HG03175 (cell line): ENCODE results near the gene MAGIX.
"Not testable (repeated sequence)": the region's sequence is repeated elsewhere in the genome, so short reads cannot be mapped to it uniquely, and the experiment has no call there.

Experiments used
- ATAC-seq: cut with Tn5 transposase; IDR thresholded peaks from one replicate; pipeline ENCODE4 v1.9.1; 2021; ENCODE audit warnings: mild to moderate bottlenecking, moderate library complexity; ENCODE audit not compliant: unreplicated experiment

MAGIX gene

GRCh38 chrX:49157194-49157593, 5.4 kb upstream of the MAGIX start:
- ATAC-seq = no peak

DNA sequence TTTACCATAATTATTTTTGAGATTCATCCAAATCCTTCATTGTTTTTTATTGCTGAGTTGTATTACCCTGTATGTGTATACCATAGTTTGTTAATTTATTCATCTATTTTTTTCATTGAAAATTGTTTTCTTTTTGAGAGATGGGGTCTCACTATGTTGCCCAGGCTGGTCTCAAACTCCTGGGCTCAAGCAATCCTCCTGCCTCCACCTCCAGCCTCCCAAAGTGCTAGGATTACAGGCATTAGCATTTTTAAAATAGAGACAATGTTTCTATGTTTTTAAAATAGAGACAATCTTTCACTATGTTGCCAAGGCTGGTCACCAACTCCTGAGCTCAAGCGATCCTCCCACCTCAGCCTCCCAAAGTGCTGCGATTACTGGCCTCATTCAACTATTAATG, 1.6 kb upstream of the MAGIX start:
- no peak for ATAC-seq

GRCh38 chrX:49161632-49162031, 926 bp upstream of the MAGIX start:
- no peak for ATAC-seq

DNA sequence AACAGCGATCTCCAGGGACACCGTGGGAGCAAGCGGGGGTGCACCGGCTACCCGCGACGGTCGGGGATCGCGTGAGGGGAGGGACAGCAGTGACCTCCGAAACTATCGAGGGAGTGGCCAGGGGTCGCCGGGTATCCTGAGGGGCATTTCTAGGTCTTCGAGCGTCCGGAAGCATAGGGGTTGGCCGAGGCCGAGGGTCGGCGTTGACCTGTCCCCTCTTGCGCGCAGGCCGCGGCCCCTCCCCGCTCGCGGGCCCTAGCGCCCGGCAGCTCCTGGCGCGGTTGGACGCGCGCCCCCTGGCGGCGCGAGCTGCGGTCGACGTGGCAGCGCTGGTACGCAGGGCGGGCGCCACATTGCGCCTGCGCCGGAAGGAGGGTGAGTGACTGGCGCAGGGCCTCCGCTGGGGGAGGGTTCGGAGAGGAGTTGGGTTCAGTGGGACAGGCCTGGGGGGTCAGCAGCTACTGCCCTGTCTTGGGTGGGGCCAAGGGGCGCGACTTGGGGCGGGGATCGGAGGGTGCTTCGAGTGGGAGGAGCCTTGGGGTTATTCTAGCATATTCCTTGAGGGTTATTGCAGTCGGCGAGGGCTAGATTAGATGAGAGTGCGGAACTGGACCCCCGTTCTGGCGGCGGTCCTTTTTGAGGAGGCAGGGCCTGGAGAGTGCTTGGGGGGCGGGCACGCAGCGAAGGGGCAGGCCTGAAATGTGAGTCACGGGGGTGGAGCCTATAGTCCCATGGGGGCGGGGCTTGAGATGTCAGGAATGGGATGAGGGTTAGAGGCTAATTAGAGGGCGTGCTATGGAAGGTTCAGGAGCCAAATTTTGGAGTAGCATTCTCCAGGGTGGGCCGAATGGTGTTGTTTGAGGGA, 1.2 kb downstream of the MAGIX start:
- ATAC-seq = peak; percentile 57

- no peak for ATAC-seq
These were observed 2.2 kb downstream of the MAGIX start for GRCh38 chrX:49164589-49165360.

DNA sequence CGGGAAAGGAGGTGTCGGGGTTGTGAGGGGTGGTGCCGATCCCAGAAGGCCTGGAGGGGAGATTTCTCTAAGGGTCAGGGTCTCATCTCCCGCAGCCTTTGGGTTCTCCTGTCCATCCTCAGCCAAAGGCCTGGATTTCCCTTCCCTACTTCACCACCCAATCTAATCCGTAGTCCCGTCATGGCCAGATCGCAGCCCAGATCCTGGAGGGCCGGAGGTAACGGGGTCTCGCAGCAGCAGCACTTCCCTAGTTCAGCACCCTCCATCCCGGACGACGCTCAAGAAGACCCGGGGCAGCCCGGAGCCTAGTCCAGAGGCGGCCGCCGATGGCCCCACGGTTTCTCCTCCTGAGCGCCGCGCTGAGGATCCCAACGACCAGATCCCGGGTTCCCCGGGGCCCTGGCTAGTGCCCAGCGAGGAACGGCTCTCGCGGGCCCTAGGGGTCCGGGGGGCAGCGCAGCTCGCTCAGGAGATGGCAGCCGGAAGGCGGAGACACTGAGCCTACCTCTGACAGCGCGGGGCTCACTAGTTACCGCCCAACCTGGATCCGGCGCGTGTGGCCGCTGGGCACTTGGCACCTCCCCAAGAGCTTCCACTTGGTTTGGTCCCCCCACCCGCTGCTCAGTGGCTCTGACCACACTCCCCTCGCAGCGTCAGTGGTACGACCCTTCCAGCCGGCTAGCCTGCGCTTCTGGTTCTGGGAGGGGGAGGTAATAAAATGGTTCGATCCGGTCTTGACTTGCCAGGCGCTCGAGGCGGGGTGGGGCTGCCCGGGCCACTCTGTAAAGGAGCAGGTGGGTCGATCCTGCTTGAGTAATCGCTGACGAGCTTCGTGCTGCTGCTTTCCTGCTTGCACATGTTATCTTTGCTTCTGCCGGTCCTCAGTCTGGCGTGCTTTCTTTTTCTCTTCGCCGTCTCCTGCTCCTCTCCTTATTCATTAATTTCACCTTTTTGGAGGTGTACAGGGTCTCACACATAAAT, 3.6 kb downstream of the MAGIX start:
- peak; percentile 43 for ATAC-seq

- peak; percentile 16 for ATAC-seq
These were observed 4.6 kb downstream of the MAGIX start for GRCh38 chrX:49166914-49167739.

DNA sequence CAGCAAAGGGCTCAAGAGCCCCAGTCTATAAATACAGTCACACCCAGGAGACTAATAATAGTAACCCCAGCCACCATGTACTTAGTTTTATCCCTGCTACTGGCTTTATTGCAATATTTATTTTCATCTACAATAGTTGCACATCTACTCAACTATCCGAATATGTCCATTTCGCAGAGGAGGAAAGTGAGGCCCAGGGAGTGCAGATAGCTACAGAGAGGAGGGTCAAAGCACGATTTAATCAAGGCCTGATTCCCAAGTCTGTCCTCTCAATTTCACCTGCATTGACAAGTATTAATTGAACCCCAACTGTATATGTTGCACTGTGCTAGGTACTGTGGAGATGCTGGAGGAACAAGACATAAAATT, 5.2 kb downstream of the MAGIX start:
- no peak for ATAC-seq

- peak; percentile 32 for ATAC-seq
These were observed 9.3 kb downstream of the MAGIX start, which contains the start of gene PLP2 for GRCh38 chrX:49171752-49172279. PLP2 (plus strand) TSS chrX:49171898; CDS start chrX:49172001, 103 bp downstream.

- ATAC-seq = peak; percentile 80
These were observed 9.8 kb downstream of the MAGIX start for GRCh38 chrX:49172280-49172780.

GRCh38 chrX:49173544-49173943, 11.0 kb downstream of the MAGIX start:
- ATAC-seq = not testable (repeated sequence)

- ATAC-seq = no peak
These were observed 12.2 kb downstream of the MAGIX start for GRCh38 chrX:49174723-49175122.

DNA sequence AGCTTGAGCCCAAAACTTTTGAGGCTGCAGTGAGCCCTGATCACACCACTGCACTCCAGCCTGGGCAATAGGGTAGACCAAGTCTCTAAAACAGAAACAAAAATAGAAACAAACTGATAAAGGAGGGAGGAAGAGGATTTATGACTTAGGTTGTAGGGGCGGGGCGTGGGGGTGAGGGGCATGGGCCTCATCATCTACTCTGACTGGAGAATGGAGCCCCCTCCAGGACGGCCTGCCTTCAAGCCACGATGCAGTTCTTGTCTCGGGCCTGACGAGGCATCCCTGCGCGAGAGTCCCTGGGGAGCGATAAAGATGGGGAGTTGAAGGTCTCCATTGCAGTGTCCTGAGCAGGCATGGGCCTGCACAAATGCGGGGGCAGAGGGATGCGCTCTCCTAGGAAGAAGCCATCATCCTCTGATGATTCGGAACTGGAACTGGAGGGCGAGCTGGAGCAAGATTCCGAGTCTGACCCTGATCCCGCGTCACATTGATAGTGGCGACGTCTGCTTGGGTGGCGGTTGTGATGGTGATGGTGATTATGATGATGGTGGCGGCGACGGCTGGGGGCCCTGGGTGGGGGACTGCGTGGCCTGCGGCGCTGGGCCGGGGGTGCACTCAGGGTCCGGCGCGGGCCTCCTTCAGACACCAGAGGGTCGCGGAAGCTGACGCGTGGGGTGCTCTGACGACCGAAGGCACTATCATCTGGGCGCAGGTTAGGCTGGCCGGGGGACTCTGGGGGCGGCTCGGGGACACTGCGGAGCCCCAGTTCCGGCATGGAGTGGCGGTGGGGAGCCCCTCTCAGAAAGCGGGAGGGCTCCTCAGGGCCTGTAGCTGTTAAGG, 13.1 kb downstream of the MAGIX start:
- no peak for ATAC-seq

GRCh38 chrX:49176421-49177326, 14.1 kb downstream of the MAGIX start:
- no peak for ATAC-seq

- no peak for ATAC-seq
These were observed 14.8 kb downstream of the MAGIX start for GRCh38 chrX:49177338-49177833.

DNA sequence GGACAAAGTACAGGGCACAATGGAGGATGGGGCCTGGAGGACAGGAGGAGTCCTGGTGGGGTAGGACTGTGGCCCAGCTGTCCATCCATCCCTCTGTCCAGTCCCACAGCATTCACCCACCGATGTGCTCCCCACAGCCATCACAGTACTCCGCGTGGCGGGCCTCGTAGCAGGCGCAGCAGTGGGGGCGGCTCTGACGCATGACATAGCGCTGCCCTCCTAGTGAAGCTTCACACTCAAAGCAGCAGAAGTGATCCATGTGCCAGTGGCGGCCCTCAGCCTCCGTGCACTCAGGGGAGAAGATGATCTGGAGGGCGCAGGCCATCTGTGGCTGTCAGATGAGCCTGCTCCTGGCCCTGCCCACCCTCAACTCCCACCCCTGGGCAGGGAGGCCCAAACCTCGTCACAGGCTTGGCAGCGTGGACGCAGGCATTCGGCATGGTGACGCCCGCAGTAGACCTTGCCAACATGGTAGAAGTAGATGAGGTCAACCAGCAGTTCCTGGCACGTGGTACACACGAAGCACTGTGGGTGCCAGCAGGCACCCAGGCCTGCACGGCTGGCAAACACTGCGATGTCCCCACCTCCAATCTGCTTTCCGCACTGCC, 15.4 kb downstream of the MAGIX start:
- ATAC-seq = no peak

- no peak for ATAC-seq
These were observed 16.0 kb downstream of the MAGIX start for GRCh38 chrX:49178537-49178936.
